ENCODE data around the gene ADAMTSL1.

- no peak for TF ChIP-seq CTCF (IDR thresholded peaks at IDR 0.05)
- TF ChIP-seq POLR2A (IDR thresholded peaks at IDR 0.05): no peak
- TF ChIP-seq POLR2AphosphoS5 (IDR thresholded peaks at IDR 0.05): no peak
- no peak for TF ChIP-seq EP300 (IDR thresholded peaks at IDR 0.05; ENCODE audit: low read depth)
Measured at GRCh38 chr9:18786911-18787650, 313.1 kb downstream of the ADAMTSL1 start.

All from transverse colon (tissue), 4 donors.